MM.1S (cell line): ENCODE measurements around the gene TEKTIP1.

Source experiments
- DNase-seq: peaks from one replicate; pipeline ENCODE4 v3.0.0-alpha.2; 2015
- H2AFZ ChIP-seq: fragments of 300-600 bp; sonication (generic); 2 replicates; pipeline ENCODE4 v1.6.0; 2016; ENCODE audit warnings: antibody characterized with exemption, low read length
- H3F3A ChIP-seq: fragments of 300-600 bp; sonication (generic); 2 replicates; pipeline ENCODE4 v1.6.1; 2016; ENCODE audit warnings: mild to moderate bottlenecking, antibody characterized with exemption, low read length, moderate library complexity, mixed read lengths; ENCODE audit not compliant: insufficient read depth
- H3K27ac ChIP-seq: fragments of 300-600 bp; sonication (generic); 2 replicates; pipeline ENCODE4 v1.5.1; 2016; ENCODE audit warnings: mild to moderate bottlenecking, low read length
- H3K27me3 ChIP-seq: fragments of 300-600 bp; sonication (generic); replicated peaks from 2 replicates; pipeline ENCODE4 v1.6.0; 2016; ENCODE audit warnings: low read length; ENCODE audit not compliant: insufficient read depth
- H3K36me3 ChIP-seq: fragments of 300-600 bp; sonication (generic); replicated peaks from 2 replicates; pipeline ENCODE4 v1.6.1; 2016; ENCODE audit warnings: mild to moderate bottlenecking, low read length, mixed read lengths; ENCODE audit not compliant: insufficient read depth
- H3K4me1 ChIP-seq: fragments of 300-600 bp; sonication (generic); 2 replicates; pipeline ENCODE4 v1.6.1; 2016; ENCODE audit warnings: low read length, mixed read lengths
- H3K4me2 ChIP-seq: fragments of 300-600 bp; sonication (generic); 2 replicates; pipeline ENCODE4 v1.6.0; 2016; ENCODE audit warnings: low read depth, low read length
- H3K4me3 ChIP-seq: fragments of 300-600 bp; sonication (generic); 2 replicates; pipeline ENCODE4 v1.5.1; 2016; ENCODE audit warnings: low read length, mixed read lengths
- H3K79me2 ChIP-seq: fragments of 300-600 bp; sonication (generic); 2 replicates; pipeline ENCODE4 v1.6.1; 2016; ENCODE audit warnings: mixed run types, low read length, mixed read lengths
- H3K9ac ChIP-seq: fragments of 300-600 bp; sonication (generic); 2 replicates; pipeline ENCODE4 v1.6.1; 2016; ENCODE audit warnings: low read length, mixed read lengths
- H3K9me2 ChIP-seq: fragments of 300-600 bp; sonication (generic); replicated peaks from 2 replicates; pipeline ENCODE4 v1.6.1; 2016; ENCODE audit warnings: mild to moderate bottlenecking, low read length, mixed read lengths; ENCODE audit not compliant: insufficient read depth
- H3K9me3 ChIP-seq: fragments of 300-600 bp; sonication (generic); replicated peaks from 2 replicates; pipeline ENCODE4 v1.6.1; 2016; ENCODE audit warnings: mild to moderate bottlenecking, low read length, mixed read lengths; ENCODE audit not compliant: insufficient read depth
- H4K20me1 ChIP-seq: fragments of 300-600 bp; sonication (generic); 2 replicates; pipeline ENCODE4 v1.6.1; 2016; ENCODE audit warnings: mild to moderate bottlenecking, low read length, moderate library complexity, mixed read lengths; ENCODE audit not compliant: insufficient read depth
- EZH2 ChIP-seq: fragments of 300-600 bp; sonication (generic); optimal IDR thresholded peaks from 2 replicates; pipeline ENCODE3; 2017; ENCODE audit warnings: low read depth, mild to moderate bottlenecking, antibody characterized with exemption, low read length, mixed read lengths
- EZH2phosphoT487 ChIP-seq: fragments of 300-600 bp; sonication (generic); IDR thresholded peaks from 2 replicates; pipeline ENCODE4 v1.6.1; 2018; ENCODE audit warnings: antibody characterized with exemption, low read length
- TF ChIP-seq, protein P1 (sequence below): fragments of 300-600 bp; sonication (generic); IDR thresholded peaks from 2 replicates; pipeline ENCODE4 v1.5.1; 2016; ENCODE audit warnings: antibody characterized with exemption, low read length, mixed read lengths

TEKTIP1 gene

DNA sequence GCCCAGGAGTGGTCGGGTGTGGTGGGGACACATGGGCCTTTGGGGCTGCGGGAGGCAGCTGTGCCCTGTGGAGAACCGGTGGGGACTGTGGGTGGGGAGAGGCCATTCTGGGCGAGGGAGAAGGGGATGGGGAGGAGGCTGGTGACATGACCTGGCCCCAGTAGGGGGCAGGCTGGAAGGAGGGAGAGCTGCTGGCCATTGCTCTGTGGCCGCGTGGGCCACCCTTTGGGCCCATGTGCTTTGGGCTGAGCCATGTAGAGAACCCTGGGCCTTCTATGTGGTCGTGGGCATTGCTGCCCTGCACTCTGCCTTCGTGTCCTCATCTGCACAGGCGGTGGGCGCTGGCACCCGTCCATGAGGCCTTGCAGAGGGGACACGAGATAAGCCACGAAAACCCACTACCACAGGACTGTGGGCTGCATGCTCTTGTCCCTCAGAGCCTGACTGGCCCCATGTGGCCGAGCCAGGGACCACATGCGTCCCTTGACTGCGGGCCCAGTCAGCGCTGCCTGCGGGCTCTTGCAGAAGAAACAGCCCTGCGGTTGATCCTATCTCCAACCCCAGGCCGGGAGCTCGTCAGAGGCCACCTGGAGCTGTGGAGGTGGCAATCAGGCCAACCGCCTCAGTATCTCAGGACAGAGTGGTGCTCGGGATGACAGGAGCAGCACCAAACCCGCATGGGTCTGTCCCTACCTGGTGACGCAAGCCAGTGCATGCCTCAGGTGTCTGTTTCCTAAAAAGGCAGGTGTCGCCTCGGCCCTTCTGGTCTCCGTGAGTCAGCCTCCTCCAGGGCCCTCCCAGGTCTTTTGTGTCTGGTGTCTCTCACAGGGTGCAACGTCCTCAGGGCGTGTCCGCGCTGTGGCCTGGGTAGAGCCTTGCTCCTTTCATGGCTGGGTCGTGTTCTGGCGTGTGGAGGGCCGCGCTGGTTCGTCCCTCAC is 18.5 kb upstream of the TEKTIP1 start:
- no peak overlapping the region for H3K27ac ChIP-seq

DNA sequence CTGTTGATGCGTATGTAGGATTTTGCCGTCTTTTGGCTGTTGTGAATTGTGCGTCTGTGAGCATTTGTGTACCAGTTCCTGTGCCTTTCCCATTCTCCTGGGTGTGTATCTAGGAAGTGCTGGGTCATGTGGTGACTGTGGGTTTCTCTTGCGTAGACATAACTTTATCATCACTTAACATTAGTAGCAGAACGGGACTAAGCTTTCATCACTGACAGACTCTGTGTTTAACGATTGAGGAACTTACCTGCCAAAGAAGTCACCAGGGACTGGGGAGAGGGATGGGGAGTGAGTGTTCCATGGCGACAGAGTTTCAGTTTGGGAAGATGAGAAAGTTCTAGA is 17.9 kb upstream of the TEKTIP1 start:
- Histone ChIP-seq H3K79me2 (peaks cover 74% of the 10 kb centered on the region), H3K27me3 (no peaks in the 10 kb centered on the region), H3K27ac (no peak overlapping the region), H3K4me2 (no peak overlapping the region), H3K9ac (no peak overlapping the region), H4K20me1 (no peaks in the 10 kb centered on the region), H3K9me2 (no peaks in the 10 kb centered on the region), H3K9me3 (no peaks in the 10 kb centered on the region), H3K4me1 (no peaks in the 10 kb centered on the region), H3K4me3 (no peak overlapping the region), H3K36me3 (0 out of 2 replicates have a peak, but pooled peaks cover 3% of the 10 kb centered on the region), H3F3A (no peaks in the 10 kb centered on the region), H2AFZ (no peak overlapping the region)
- DNase-seq: no peak
- no peak for TF ChIP-seq EZH2
- TF ChIP-seq, protein P1, sequence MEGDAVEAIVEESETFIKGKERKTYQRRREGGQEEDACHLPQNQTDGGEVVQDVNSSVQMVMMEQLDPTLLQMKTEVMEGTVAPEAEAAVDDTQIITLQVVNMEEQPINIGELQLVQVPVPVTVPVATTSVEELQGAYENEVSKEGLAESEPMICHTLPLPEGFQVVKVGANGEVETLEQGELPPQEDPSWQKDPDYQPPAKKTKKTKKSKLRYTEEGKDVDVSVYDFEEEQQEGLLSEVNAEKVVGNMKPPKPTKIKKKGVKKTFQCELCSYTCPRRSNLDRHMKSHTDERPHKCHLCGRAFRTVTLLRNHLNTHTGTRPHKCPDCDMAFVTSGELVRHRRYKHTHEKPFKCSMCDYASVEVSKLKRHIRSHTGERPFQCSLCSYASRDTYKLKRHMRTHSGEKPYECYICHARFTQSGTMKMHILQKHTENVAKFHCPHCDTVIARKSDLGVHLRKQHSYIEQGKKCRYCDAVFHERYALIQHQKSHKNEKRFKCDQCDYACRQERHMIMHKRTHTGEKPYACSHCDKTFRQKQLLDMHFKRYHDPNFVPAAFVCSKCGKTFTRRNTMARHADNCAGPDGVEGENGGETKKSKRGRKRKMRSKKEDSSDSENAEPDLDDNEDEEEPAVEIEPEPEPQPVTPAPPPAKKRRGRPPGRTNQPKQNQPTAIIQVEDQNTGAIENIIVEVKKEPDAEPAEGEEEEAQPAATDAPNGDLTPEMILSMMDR: no peak
- no peak for TF ChIP-seq EZH2phosphoT487

More for the DNA sequence above, 18.5 kb upstream of the TEKTIP1 start:
- TF ChIP-seq EZH2phosphoT487: no peak
- TF ChIP-seq EZH2: no peak
- TF ChIP-seq, protein P1: no peak
- Histone ChIP-seq H4K20me1 (no peaks in the 10 kb centered on the region), H3K4me2 (no peak overlapping the region), H3K79me2 (peaks cover 79% of the 10 kb centered on the region), H3K4me3 (no peak overlapping the region), H3F3A (no peaks in the 10 kb centered on the region), H3K36me3 (0 out of 2 replicates have a peak, but pooled peaks cover 3% of the 10 kb centered on the region), H3K27me3 (no peaks in the 10 kb centered on the region), H3K4me1 (no peaks in the 10 kb centered on the region), H3K9me2 (no peaks in the 10 kb centered on the region), H2AFZ (no peak overlapping the region), H3K9me3 (no peaks in the 10 kb centered on the region), H3K9ac (no peak overlapping the region)
- no peak for DNase-seq

DNA sequence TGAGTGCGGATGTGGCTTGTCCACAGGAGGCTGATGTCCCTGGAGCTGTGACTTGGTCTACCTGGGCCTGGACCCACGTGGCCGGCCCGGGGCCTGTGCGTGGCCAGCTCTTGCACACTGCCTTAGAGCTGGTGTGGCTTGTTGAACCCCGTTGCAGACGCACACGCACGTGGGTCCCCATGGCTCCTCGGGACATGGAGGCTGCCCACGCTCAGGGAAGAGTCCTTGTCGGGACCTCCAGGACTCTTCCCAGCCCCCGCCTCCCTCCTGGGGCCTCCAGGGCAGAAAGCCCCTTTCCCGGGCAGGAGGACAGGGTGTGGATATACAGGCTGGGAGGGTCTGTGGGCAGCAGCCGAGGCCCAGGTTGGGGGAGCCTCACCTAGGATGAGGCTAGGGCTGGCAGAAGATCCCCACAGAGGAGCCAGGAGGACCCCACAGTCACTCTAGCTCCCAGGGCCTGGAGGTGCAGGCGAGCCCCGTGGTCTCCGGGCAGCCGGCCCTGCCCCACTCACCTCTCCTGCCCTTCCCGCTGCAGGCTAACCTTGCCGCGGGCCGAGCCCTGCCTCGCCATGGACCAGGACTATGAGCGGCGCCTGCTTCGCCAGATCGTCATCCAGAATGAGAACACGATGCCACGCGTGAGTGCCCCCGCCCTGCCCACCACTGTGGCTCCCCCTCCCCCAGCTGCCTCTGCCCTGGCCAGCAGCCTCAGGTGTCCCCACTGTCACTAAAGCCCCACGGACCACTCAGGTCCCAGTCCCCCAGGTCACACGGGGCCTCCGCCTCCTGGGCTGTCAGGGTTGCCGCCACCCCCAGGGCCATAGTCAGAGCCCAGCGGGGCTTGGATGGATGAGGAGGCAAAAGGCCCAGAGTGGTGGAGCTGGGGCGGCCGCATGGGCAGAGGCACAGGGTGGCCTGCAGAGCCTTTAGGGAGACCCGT is 16.3 kb upstream of the TEKTIP1 start:
- no peaks in the 10 kb centered on the region for H3K27me3 ChIP-seq
- no peaks in the 10 kb centered on the region for H3K9me3 ChIP-seq
- H3K9me2 ChIP-seq: no peaks in the 10 kb centered on the region
- H3K4me3 ChIP-seq: no peak overlapping the region
- H3K36me3 ChIP-seq: 0 out of 2 replicates have a peak, but pooled peaks cover 3% of the 10 kb centered on the region
- H3K79me2 ChIP-seq: peaks cover 57% of the 10 kb centered on the region
- no peak overlapping the region for H3K4me2 ChIP-seq
- no peak for DNase-seq
- TF ChIP-seq EZH2: no peak
- TF ChIP-seq, protein P1: no peak
- no peak overlapping the region for H2AFZ ChIP-seq
- no peaks in the 10 kb centered on the region for H3K4me1 ChIP-seq
- H3K27ac ChIP-seq: no peak overlapping the region
- no peaks in the 10 kb centered on the region for H4K20me1 ChIP-seq
- H3K9ac ChIP-seq: no peak overlapping the region
- H3F3A ChIP-seq: no peaks in the 10 kb centered on the region
